Left cardiac atrium (tissue), 4 donors: ENCODE results near the gene QRICH1. TPM values are rescaled to one million over a fixed set of nuclear protein-coding genes. Genes with fewer than 3 reads are reported as not detected.

Experiments used
- ATAC-seq, 2 donors: fragments of 200-7000 bp; cut with Tn5 transposase; one replicate each; pipeline ENCODE4 v1.9.1; 2020; ENCODE audit warnings: mild to moderate bottlenecking in 2 of 2, moderate library complexity in 2 of 2
- DNase-seq: peaks from one replicate; pipeline ENCODE4 v3.0.0-alpha.2; 2020
- intact Hi-C, 2 donors: fragments of 100-400 bp; cut with DNase I; formaldehyde crosslinking; loops; one replicate each; pipeline versions ENCODE4 v1.14.1 to v1.15.1; 2022 to 2023
- microRNA-seq, 2 donors: library from miRNA; unstranded; fragments of <30 nt; microRNA quantifications; one replicate each; pipeline ENCODE4 v1.2.0, GENCODE V29; 2020
- total RNA-seq, 2 donors: library from RNA; stranded (reverse); fragmentation: NEBNext Ultra II Directional; extraction: Animal tissue kit (Norgen Biotek cat#: 25700); gene quantifications; one replicate each; pipeline ENCODE4 v1.2.1, GENCODE V29; 2021
- donor health status: DM: no; HTN: yes; CAD: no.
- donor health status: DM: no; HTN: yes; CAD: no; lungs with severe emphysema.
- donor health status: DM: yes; HTN: yes; CAD: no.
- donor health status: Dilated cardiomyopathy.

QRICH1 gene
- total RNA-seq, 2 donors from 2014 or later = 50.4 to 59.9 TPM

DNA sequence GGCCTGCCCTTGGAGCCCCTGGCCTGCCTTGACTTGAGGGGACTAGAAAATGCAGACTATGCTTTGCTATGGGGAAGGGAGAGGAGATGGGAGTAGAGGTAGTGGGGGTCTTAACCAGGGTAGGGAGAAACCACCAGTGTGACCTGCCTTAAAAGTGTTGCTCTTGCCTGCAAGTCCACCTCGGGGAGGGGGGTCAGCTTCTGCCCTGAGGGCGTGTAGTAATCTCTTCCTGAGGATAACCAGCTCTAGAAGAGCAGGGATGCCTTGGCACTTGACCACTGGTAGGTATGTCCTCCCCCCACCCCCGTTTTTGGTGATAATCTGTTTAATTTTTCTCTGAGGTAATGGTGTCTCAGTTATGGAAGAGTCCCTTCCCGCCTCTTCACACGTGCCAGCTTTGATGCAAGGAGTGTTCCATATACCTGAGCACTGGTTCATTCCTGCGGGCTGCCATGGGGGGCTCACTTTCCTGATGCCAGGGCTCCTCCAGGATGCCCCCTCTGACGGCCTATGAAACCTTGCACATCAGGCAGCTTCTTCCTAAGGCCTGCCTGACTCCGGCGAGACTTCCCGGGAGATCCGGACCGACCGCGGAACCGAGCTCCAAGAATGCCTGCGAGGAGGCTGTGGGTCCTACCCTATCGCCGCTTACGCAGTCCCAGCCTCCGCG is 104.6 kb downstream of the QRICH1 start:
- ATAC-seq (no peak), DNase-seq (no peak)
- intact Hi-C loops = loop anchor here (5.0 to 10.0 kb wide), 2 partner anchors 456 to 458 kb away; no protein-coding TSS in a partner anchor

DNA sequence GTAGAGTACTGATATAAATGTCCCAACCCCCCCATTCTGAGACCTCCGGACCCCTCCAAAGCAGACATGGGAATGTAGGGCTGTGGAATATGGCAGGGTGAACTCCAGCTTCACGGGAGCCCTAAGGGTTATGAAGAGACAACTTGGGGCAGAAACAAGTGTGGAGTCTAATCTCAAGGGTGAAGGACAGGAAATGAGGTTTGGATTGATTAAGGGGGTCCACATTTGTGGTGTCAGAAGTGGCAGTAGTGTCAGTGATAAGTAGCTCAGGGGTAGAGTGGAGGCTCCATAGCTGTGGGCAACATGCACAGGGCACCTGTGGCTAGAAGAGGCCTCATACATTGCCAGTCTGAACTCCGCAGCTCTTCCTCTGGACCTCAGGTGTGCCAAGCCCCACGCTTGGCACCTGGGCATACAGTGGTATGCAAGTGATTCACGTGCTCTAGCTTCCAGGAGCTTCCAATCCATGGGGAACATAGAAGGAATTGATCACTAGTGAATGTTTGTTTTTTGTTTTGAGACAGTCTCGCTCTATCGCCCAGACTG is 108.0 kb downstream of the QRICH1 start:
- DNase-seq (no peak), ATAC-seq (no peak)
- intact Hi-C loops = loop anchor here (5.0 to 10.0 kb wide), 2 partner anchors 459 to 461 kb away; no protein-coding TSS in a partner anchor

DNA sequence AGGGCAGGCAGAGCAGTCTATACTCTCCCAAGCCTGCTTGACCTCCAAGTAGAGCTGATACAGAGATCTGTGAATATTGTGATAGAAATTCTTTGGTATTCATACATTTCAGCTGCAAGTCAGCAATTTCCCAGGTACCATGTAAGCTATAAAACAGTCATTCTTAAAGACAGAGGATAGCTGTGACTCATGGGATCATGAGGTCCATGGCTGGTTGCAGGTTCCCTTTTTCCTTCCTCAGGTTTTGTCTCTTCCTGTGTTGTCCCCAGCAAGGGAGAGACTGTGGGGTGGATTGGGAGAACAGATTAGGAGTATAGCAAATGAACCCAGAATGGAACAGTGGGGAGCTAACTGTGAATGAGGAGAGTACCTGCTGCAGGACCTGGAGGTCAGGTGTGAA is 109.2 kb downstream of the QRICH1 start:
- intact Hi-C loops = loop anchor here (5.0 to 10.0 kb wide), 2 partner anchors 460 to 463 kb away; no protein-coding TSS in a partner anchor
- no peak for ATAC-seq

DNA sequence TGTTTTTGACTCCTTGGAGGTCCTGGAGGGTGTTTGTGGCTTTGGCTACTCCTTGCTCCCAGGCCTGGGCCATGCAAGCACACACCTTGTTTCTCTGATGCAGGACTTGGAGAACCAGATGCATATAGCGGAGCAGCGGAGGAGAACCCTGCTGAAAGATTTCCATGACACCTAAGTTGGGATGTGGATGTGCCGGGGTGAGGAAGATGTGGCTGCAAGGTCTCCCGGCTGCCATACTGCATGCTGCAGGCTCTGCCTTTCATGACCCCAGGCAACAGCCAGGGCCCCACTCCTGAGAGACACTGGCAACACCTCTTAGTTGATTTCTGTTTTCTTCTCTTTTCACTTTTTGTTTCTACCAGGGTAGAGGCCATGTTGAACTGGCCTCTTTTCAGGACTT is 110.8 kb downstream of the QRICH1 start:
- intact Hi-C loops = loop anchor here in 1 of 2 donors (10.0 kb wide), 1 partner anchor 462 kb away; no protein-coding TSS in a partner anchor
- DNase-seq (no peak), ATAC-seq (no peak)

More for the DNA sequence above, 109.2 kb downstream of the QRICH1 start:
- no peak for DNase-seq

DNA sequence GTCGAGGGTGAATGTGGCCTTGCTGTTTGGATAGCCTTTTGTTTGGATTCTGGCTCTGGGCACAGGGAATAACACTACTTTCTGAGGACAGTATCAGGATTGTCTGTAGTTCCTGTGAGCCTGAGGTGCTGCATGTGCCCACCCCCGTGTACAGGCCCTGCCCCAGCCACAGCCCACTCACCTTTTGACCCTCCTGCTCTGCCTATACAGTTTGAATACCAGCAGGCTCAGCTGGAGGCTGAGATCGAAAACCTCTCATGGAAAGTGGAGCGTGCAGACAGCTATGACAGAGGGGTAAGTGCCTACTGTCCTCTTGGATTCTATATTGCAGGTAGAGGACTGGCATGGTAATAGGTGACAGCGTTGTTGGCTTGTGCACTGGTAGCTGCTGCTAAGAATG is 111.2 kb downstream of the QRICH1 start:
- ATAC-seq (no peak), DNase-seq (no peak)
- intact Hi-C loops = loop anchor here in 1 of 2 donors (10.0 kb wide), 1 partner anchor 462 kb away; no protein-coding TSS in a partner anchor

DNA sequence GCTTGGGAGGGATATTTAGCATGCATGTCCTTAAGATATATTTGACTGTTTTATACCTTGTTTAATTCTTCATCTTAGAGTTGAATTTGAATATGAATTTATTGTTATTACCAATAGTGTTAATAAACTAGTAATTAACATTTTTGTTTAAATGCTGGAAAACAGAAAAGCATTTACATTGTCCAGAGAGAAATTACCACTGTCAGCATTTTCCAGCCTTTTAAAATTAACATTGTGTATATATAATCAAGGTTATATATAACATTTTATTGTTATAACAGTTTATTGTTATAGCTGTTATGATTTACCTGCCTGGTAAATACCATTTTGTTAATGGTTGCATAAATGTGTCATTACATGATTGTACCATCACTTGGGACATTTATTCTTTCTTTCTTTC is 111.9 kb downstream of the QRICH1 start:
- intact Hi-C loops = loop anchor here in 1 of 2 donors (10.0 kb wide), 1 partner anchor 463 kb away; no protein-coding TSS in a partner anchor
- ATAC-seq (no peak), DNase-seq (no peak)

DNA sequence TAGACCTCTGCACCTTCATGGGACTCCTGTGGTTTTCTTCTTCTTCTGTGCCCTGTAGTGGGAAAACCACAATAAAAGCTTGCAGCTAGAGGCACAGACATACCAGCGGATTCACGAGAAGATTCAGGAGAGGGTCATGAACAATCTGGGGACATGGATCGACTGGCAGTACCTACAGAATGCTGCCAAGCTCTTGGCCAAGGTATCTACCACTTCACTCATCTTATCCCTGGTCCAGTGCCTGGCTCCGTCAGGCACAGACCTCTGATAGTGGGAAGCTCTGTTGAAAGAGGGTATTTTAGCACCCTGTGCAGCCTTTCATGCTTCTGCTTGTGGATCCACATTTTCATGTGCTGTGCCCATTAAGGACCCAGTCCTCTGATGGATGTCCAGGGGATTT is 113.6 kb downstream of the QRICH1 start:
- ATAC-seq = no peak
- intact Hi-C loops = loop anchor here in 1 of 2 donors (10.0 kb wide), 1 partner anchor 465 kb away; no protein-coding TSS in a partner anchor
- no peak for DNase-seq

Small RNA genes lying within 50 kb of the gene (microRNA-seq; reads per million reads assigned to microRNA genes)
- gene MIR191 (6,573 to 7,982 reads per million in 2 donors), gene MIR425 (1,107 to 1,639 reads per million in 2 donors), gene MIR6890 (0 to 0.40 reads per million in 2 donors)

Other genes starting within 250 kb of the QRICH1 start
- 10 to 100 TPM; 42.5 to 56.8 TPM for gene PRKAR2A, start 246.2 kb downstream of the QRICH1 start, total RNA-seq
- gene SLC25A20, start 195.2 kb downstream of the QRICH1 start, total RNA-seq = 10 to 100 TPM; 53.4 to 55.6 TPM
- gene ARIH2, start 175.2 kb downstream of the QRICH1 start, total RNA-seq = 100 to 1,000 TPM in 1 of 2 donors, 10 to 100 TPM in 1; 88.0 to 104 TPM
- 10 to 100 TPM; 32.8 to 33.9 TPM for gene P4HTM, start 103.8 kb downstream of the QRICH1 start, total RNA-seq
- 10 to 100 TPM; 76.1 to 77.1 TPM for gene WDR6, start 86.7 kb downstream of the QRICH1 start, total RNA-seq
- gene DALRD3, start 75.5 kb downstream of the QRICH1 start, total RNA-seq = 10 to 100 TPM in 1 of 2 donors, 1 to 10 TPM in 1; 9.8 to 10.1 TPM
- gene NDUFAF3, start 72.0 kb downstream of the QRICH1 start, total RNA-seq = 100 to 1,000 TPM; 135 to 138 TPM
- gene IMPDH2, start 64.7 kb downstream of the QRICH1 start, total RNA-seq = 10 to 100 TPM; 60.2 to 71.3 TPM
- gene QARS1, start 10.7 kb upstream of the QRICH1 start, total RNA-seq = 100 to 1,000 TPM; 150 to 166 TPM
- 10 to 100 TPM; 38.3 to 49.5 TPM for gene USP19, start 26.8 kb upstream of the QRICH1 start, total RNA-seq
- 100 to 1,000 TPM; 629 to 714 TPM for gene LAMB2, start 39.0 kb upstream of the QRICH1 start, total RNA-seq
- 10 to 100 TPM; 12.3 to 15.3 TPM for gene CCDC71, start 72.3 kb upstream of the QRICH1 start, total RNA-seq
- gene KLHDC8B, start 77.5 kb upstream of the QRICH1 start, total RNA-seq = 10 to 100 TPM; 35.6 to 55.9 TPM
- gene C3orf62, start 183.2 kb upstream of the QRICH1 start, total RNA-seq = 1 to 10 TPM; 3.2 to 3.4 TPM
- 10 to 100 TPM; 37.1 to 45.5 TPM for gene USP4, start 246.0 kb upstream of the QRICH1 start, total RNA-seq